ENCODE measurements around the gene R3HDM4.
"Not testable (repeated sequence)": the region's sequence is repeated elsewhere in the genome, so short reads cannot be mapped to it uniquely, and the experiment has no call there.

R3HDM4 gene

GRCh38 chr19:897442-898039 lies 15.5 kb downstream of the R3HDM4 start:
- in situ Hi-C loops (cut with MboI; ENCODE audit: low sequenced_read_pairs), result no loop called here

GRCh38 chr19:896999-897398 lies 16.0 kb downstream of the R3HDM4 start:
- in situ Hi-C loops (cut with MboI; ENCODE audit: low sequenced_read_pairs), result no loop called here

- in situ Hi-C loops (cut with MboI; ENCODE audit: low sequenced_read_pairs), result no loop called here
Measured at GRCh38 chr19:896434-896833, 16.6 kb downstream of the R3HDM4 start.

- in situ Hi-C loops (cut with MboI; ENCODE audit: low sequenced_read_pairs), result no loop called here
Measured at GRCh38 chr19:892894-893689, 19.9 kb downstream of the R3HDM4 start, which contains the start of the genes MED16 and RNU6-9. TSS of gene MED16 (minus strand) at chr19:893187. CDS start at chr19:891131, 2,056 bp downstream. TSS of gene RNU6-9 (plus strand) at chr19:893484.

GRCh38 chr19:892243-892893 lies 20.7 kb downstream of the R3HDM4 start:
- in situ Hi-C loops (cut with MboI; ENCODE audit: low sequenced_read_pairs), result no loop called here

GRCh38 chr19:891421-892200 lies 21.4 kb downstream of the R3HDM4 start:
- in situ Hi-C loops (cut with MboI; ENCODE audit: low sequenced_read_pairs), result not testable (repeated sequence)

GRCh38 chr19:890831-891230 lies 22.2 kb downstream of the R3HDM4 start:
- in situ Hi-C loops (cut with MboI; ENCODE audit: low sequenced_read_pairs), result no loop called here

- in situ Hi-C loops (cut with MboI; ENCODE audit: low sequenced_read_pairs), result no loop called here
Measured at GRCh38 chr19:889662-890295, 23.2 kb downstream of the R3HDM4 start.

GRCh38 chr19:888581-889385 lies 24.2 kb downstream of the R3HDM4 start:
- in situ Hi-C loops (cut with MboI; ENCODE audit: low sequenced_read_pairs), result no loop called here

- in situ Hi-C loops (cut with MboI; ENCODE audit: low sequenced_read_pairs), result no loop called here
Measured at GRCh38 chr19:887599-887998, 25.4 kb downstream of the R3HDM4 start.

- in situ Hi-C loops (cut with MboI; ENCODE audit: low sequenced_read_pairs), result no loop called here
Measured at GRCh38 chr19:887072-887471, 25.9 kb downstream of the R3HDM4 start.

GRCh38 chr19:885536-886224 lies 27.3 kb downstream of the R3HDM4 start:
- in situ Hi-C loops (cut with MboI; ENCODE audit: low sequenced_read_pairs), result no loop called here

- in situ Hi-C loops (cut with MboI; ENCODE audit: low sequenced_read_pairs), result no loop called here
Measured at GRCh38 chr19:884420-885211, 28.4 kb downstream of the R3HDM4 start.

GRCh38 chr19:883661-884211 lies 29.3 kb downstream of the R3HDM4 start:
- in situ Hi-C loops (cut with MboI; ENCODE audit: low sequenced_read_pairs), result no loop called here

- in situ Hi-C loops (cut with MboI; ENCODE audit: low sequenced_read_pairs), result no loop called here
Measured at GRCh38 chr19:882871-883497, 30.0 kb downstream of the R3HDM4 start.

- in situ Hi-C loops (cut with MboI; ENCODE audit: low sequenced_read_pairs), result no loop called here
Measured at GRCh38 chr19:881385-882071, 31.5 kb downstream of the R3HDM4 start.
